Thoracic aorta (tissue), 2 donors: ENCODE data around the gene PALB2. TPM values are rescaled to one million over a fixed set of nuclear protein-coding genes. Genes with fewer than 3 reads are reported as not detected.
"Not testable (repeated sequence)": the region's sequence is repeated elsewhere in the genome, so short reads cannot be mapped to it uniquely, and the experiment has no call there.

Experiments
- ATAC-seq: fragments of 150-250 bp; one replicate; pipeline ENCODE4 v1.8.0; 2017; ENCODE audit warnings: low read depth; ENCODE audit not compliant: insufficient number of reproducible peaks, low FRiP score
- DNase-seq: peaks from one replicate; pipeline ENCODE4 v3.0.0-alpha.2; 2020; ENCODE audit warnings: low spot score
- H3K27ac ChIP-seq, 2 donors: fragments of 200-600 bp; sonication (generic); 1 replicate in 1 of 2; 2 replicates in 1 of 2; pipeline ENCODE4 v1.5.1; 2016; ENCODE audit warnings: mild to moderate bottlenecking in 2 of 2, moderate library complexity in 2 of 2
- H3K27me3 ChIP-seq: fragments of 200-600 bp; sonication (generic); replicated peaks from 2 replicates; pipeline ENCODE4 v1.6.0; 2016; ENCODE audit warnings: mild to moderate bottlenecking; ENCODE audit not compliant: insufficient read depth
- H3K36me3 ChIP-seq: fragments of 200-600 bp; sonication (generic); one replicate; pipeline ENCODE4 v1.5.1; 2016
- H3K4me1 ChIP-seq, 2 donors: fragments of 200-600 bp; sonication (generic); 1 replicate in 1 of 2; 2 replicates in 1 of 2; pipeline versions ENCODE4 v1.5.1 to v1.6.0; 2016; ENCODE audit warnings: low read depth in 2 of 2, mild to moderate bottlenecking in 1 of 2; ENCODE audit not compliant: control insufficient read depth in 1 of 2
- H3K4me3 ChIP-seq: fragments of 200-600 bp; sonication (generic); 2 replicates; pipeline ENCODE4 v1.5.1; 2016; ENCODE audit warnings: mild to moderate bottlenecking
- H3K9me3 ChIP-seq: fragments of 200-600 bp; sonication (generic); 2 replicates; pipeline ENCODE4 v1.5.1; 2016
- total RNA-seq, 2 donors: library from RNA; depleted of rRNA; stranded (reverse); fragments of >200 nt; gene quantifications; one replicate each; pipeline versions ENCODE4 v1.1.0 to v1.2.3, GENCODE V29; 2016
- TF ChIP-seq, protein P1 (sequence below): fragments of 200-600 bp; sonication (generic); IDR thresholded peaks from one replicate; pipeline ENCODE4 v1.5.1; 2019; ENCODE audit warnings: antibody characterized with exemption

The PALB2 gene
- total RNA-seq, 2 donors from 2014 or later = 5.1 to 14.2 TPM

- no peaks in the 10 kb centered on the region for H3K27me3 ChIP-seq
- no peak overlapping the region for H3K4me3 ChIP-seq
- DNase-seq (no peak), ATAC-seq (no peak)
- no peak overlapping the region for H3K27ac ChIP-seq
- peaks cover 13% of the 10 kb centered on the region for H3K36me3 ChIP-seq
- no peaks in the 10 kb centered on the region for H3K4me1 ChIP-seq
- TF ChIP-seq, protein P1, sequence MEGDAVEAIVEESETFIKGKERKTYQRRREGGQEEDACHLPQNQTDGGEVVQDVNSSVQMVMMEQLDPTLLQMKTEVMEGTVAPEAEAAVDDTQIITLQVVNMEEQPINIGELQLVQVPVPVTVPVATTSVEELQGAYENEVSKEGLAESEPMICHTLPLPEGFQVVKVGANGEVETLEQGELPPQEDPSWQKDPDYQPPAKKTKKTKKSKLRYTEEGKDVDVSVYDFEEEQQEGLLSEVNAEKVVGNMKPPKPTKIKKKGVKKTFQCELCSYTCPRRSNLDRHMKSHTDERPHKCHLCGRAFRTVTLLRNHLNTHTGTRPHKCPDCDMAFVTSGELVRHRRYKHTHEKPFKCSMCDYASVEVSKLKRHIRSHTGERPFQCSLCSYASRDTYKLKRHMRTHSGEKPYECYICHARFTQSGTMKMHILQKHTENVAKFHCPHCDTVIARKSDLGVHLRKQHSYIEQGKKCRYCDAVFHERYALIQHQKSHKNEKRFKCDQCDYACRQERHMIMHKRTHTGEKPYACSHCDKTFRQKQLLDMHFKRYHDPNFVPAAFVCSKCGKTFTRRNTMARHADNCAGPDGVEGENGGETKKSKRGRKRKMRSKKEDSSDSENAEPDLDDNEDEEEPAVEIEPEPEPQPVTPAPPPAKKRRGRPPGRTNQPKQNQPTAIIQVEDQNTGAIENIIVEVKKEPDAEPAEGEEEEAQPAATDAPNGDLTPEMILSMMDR = no peak
- H3K9me3 ChIP-seq = no peaks in the 10 kb centered on the region
Observed at GRCh38 chr16:23615805-23616204, 25.3 kb downstream of the PALB2 start.

GRCh38 chr16:23611936-23612335 is 29.2 kb downstream of the PALB2 start:
- peaks cover 6% of the 10 kb centered on the region for H3K36me3 ChIP-seq
- H3K9me3 ChIP-seq = no peaks in the 10 kb centered on the region
- DNase-seq (no peak), ATAC-seq (no peak)
- H3K4me3 ChIP-seq = no peak overlapping the region
- H3K27ac ChIP-seq = no peak overlapping the region
- H3K4me1 ChIP-seq = no peaks in the 10 kb centered on the region
- TF ChIP-seq, protein P1 = no peak
- no peaks in the 10 kb centered on the region for H3K27me3 ChIP-seq

DNA sequence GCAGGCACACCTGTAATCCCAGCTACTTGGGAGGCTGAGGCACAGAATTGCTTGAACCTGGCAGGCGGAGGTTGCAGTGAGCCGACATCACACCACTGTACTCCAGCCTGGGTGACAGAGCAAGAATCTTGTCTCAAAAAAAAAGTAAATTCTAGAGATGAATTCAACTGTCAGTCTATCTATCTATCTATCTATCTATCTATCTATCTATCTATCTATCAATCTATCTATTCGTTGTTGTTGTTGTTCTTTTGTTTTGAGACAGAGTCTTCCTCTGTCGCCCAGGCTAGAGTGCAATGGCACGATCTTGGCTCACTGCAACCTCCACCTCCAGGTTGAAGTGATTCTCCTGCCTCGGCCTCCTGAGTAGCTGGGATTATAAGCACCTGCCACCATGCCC is 30.2 kb downstream of the PALB2 start:
- not testable (repeated sequence) for H3K27me3 ChIP-seq, DNase-seq, ATAC-seq, H3K27ac ChIP-seq, H3K36me3 ChIP-seq, H3K9me3 ChIP-seq, H3K4me1 ChIP-seq, H3K4me3 ChIP-seq

DNA sequence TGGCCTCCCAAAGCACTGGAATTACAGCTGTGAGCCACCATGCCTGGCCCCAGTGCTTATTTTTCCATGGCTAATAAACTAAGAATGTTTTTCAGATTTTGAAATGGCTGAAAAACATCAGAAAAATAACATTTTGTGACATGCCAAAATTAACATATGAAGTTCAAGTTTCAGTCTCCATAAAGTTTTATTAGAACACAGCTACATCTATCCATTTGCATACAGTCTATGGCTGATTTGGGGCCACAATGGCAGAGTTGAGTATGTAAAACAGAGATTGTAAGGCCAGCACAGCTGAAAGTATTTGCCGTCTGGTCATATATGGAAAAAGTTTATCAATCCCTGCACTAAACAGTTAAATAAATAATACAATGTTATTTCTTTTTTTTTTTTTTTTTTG is 31.2 kb downstream of the PALB2 start:
- no peaks in the 10 kb centered on the region for H3K4me1 ChIP-seq
- ATAC-seq (no peak), DNase-seq (no peak)
- H3K9me3 ChIP-seq = no peaks in the 10 kb centered on the region
- TF ChIP-seq, protein P1 = no peak
- H3K27ac ChIP-seq = no peak overlapping the region
- peaks cover 9% of the 10 kb centered on the region for H3K36me3 ChIP-seq
- no peak overlapping the region for H3K4me3 ChIP-seq
- no peaks in the 10 kb centered on the region for H3K27me3 ChIP-seq

GRCh38 chr16:23608194-23608593 is 32.9 kb downstream of the PALB2 start:
- Histone ChIP-seq H3K4me1 (no peaks in the 10 kb centered on the region), H3K27me3 (no peaks in the 10 kb centered on the region), H3K9me3 (no peaks in the 10 kb centered on the region), H3K4me3 (no peak overlapping the region), H3K27ac (no peak overlapping the region), H3K36me3 (peaks cover 9% of the 10 kb centered on the region)
- DNase-seq (no peak), ATAC-seq (no peak)
- TF ChIP-seq, protein P1 = no peak

GRCh38 chr16:23607726-23608125 is 33.4 kb downstream of the PALB2 start:
- Histone ChIP-seq H3K4me1 (no peaks in the 10 kb centered on the region), H3K4me3 (no peak overlapping the region), H3K27me3 (no peaks in the 10 kb centered on the region), H3K36me3 (peaks cover 9% of the 10 kb centered on the region), H3K27ac (no peak overlapping the region), H3K9me3 (no peaks in the 10 kb centered on the region)
- TF ChIP-seq, protein P1 = no peak
- ATAC-seq (no peak), DNase-seq (no peak)
